GM12878 (cell line): ENCODE results near the gene PDLIM4. TPM values are rescaled to one million over a fixed set of nuclear protein-coding genes. Genes with fewer than 3 reads are reported as not detected.

ENCODE experiments used
- ATAC-seq: fragments of 200-7000 bp; cut with Tn5 transposase; 3 replicates; pipeline ENCODE4 v1.9.1; 2020; ENCODE audit warnings: mild to moderate bottlenecking, moderate library complexity
- BruUV-seq: library from RNA; stranded (reverse); fragments of 400-500 nt; replicated peaks from 2 replicates; lab custom pipeline; 2021; lab: Mats Ljungman, UMichigan
- CTCF ChIA-PET: fragments of 300-600 bp; sonication (Branson Sonifier 250); formaldehyde crosslinking; extraction: SDS; loops from one replicate; lab custom pipeline; 2021; ENCODE audit warnings: inconsistent platforms; lab: Yijun Ruan, JAX
- POLR2A ChIA-PET: fragments of 350-600 bp; formaldehyde crosslinking; extraction: SDS; loops from one replicate; lab custom pipeline; 2021; ENCODE audit warnings: inconsistent platforms; lab: Charles Lee
- RAD21 ChIA-PET: fragments of 300-600 bp; sonication (Branson Sonifier 250); formaldehyde crosslinking; loops from one replicate; lab custom pipeline; 2023; ENCODE audit warnings: antibody characterized with exemption; ENCODE audit not compliant: unreplicated experiment; lab: Charles Lee
- SMC1A ChIA-PET: fragments of 300-600 bp; sonication (Branson Sonifier 250); formaldehyde crosslinking; loops from one replicate; lab custom pipeline; 2023; ENCODE audit not compliant: unreplicated experiment, uncharacterized antibody; lab: Charles Lee
- DNase-seq: peaks from one replicate; pipeline ENCODE4 v3.0.0-alpha.2; 2011; ENCODE audit warnings: low read depth, low spot score
- FAIRE-seq: peaks from 3 replicates; lab custom pipeline; 2011; peaks lifted over from hg19 to GRCh38; lab: Jason Lieb, UNC
- H2AFZ ChIP-seq: 2 replicates; pipeline ENCODE4 v1.6.0; 2011; ENCODE audit warnings: low read depth, low read length, control low read depth; ENCODE audit not compliant: control insufficient read depth
- H3K27ac ChIP-seq: 2 replicates; pipeline ENCODE4 v1.5.1; 2011; ENCODE audit warnings: control low read depth; ENCODE audit not compliant: control insufficient read depth, insufficient read depth
- H3K27me3 ChIP-seq, 2 experiments: replicated peaks in 1 of 2; 2 replicates each; pipeline versions ENCODE4 v1.6.0 to v1.6.1; 2011; ENCODE audit warnings: low read length in 1 of 2; ENCODE audit not compliant: control insufficient read depth in 2 of 2, insufficient read depth in 2 of 2
- H3K36me3 ChIP-seq, 2 experiments: 2 replicates each; pipeline ENCODE4 v1.5.1; 2011; ENCODE audit warnings: low read length in 1 of 2; ENCODE audit not compliant: control insufficient read depth in 2 of 2, insufficient read depth in 2 of 2
- H3K4me1 ChIP-seq: 2 replicates; pipeline ENCODE4 v1.6.1; 2011; ENCODE audit warnings: mild to moderate bottlenecking, low read length, moderate library complexity, mixed read lengths; ENCODE audit not compliant: control insufficient read depth, insufficient read depth
- H3K4me2 ChIP-seq: 2 replicates; pipeline ENCODE4 v1.6.0; 2011; ENCODE audit warnings: control low read depth; ENCODE audit not compliant: control insufficient read depth, insufficient read depth
- H3K4me3 ChIP-seq: fragments of 200-600 bp; sonication (generic); 2 replicates; pipeline ENCODE4 v1.5.1; 2016
- H3K79me2 ChIP-seq: 2 replicates; pipeline ENCODE4 v1.6.0; 2011; ENCODE audit warnings: low read length; ENCODE audit not compliant: control insufficient read depth, insufficient read depth
- H3K9ac ChIP-seq: 2 replicates; pipeline ENCODE4 v1.8.0; 2011; ENCODE audit warnings: low read length, control low read depth, mixed read lengths; ENCODE audit not compliant: control insufficient read depth, insufficient read depth
- H3K9me3 ChIP-seq: replicated peaks from 3 replicates; pipeline ENCODE4 v1.5.1; 2011; ENCODE audit warnings: mild to moderate bottlenecking, low read length; ENCODE audit not compliant: control insufficient read depth, insufficient read depth
- H4K20me1 ChIP-seq: 2 replicates; pipeline ENCODE4 v1.6.0; 2011; ENCODE audit not compliant: control insufficient read depth, insufficient read depth
- CBX3 ChIP-seq: fragments of 200-600 bp; sonication (generic); IDR thresholded peaks from 2 replicates; pipeline ENCODE4 v1.6.1; 2016; ENCODE audit warnings: low read depth, borderline replicate concordance
- E4F1 ChIP-seq: fragments of 450-650 bp; IDR thresholded peaks from 2 replicates; pipeline ENCODE4 v1.6.1; 2018; ENCODE audit warnings: borderline replicate concordance, mild to moderate bottlenecking; ENCODE audit not compliant: partially characterized antibody
- ELK1 ChIP-seq: IDR thresholded peaks from 2 replicates; pipeline ENCODE4 v1.6.1; 2012; ENCODE audit warnings: low read depth, low read length, improper control_type of control experiment
- GABPA ChIP-seq: IDR thresholded peaks from 2 replicates; pipeline ENCODE4 v1.6.1; 2014; ENCODE audit warnings: antibody characterized with exemption, low read depth, mild to moderate bottlenecking, inconsistent platforms
- NR2C1 ChIP-seq: fragments of 450-650 bp; IDR thresholded peaks from 2 replicates; pipeline ENCODE4 v1.6.1; 2017; ENCODE audit warnings: antibody characterized with exemption, mild to moderate bottlenecking, moderate library complexity
- SMAD5 ChIP-seq: IDR thresholded peaks from 2 replicates; pipeline ENCODE4 v1.6.1; 2016; ENCODE audit warnings: antibody characterized with exemption, low read depth
- ZNF622 ChIP-seq: fragments of 450-650 bp; IDR thresholded peaks from 2 replicates; pipeline ENCODE4 v1.6.1; 2017; ENCODE audit warnings: mild to moderate bottlenecking, inconsistent platforms
- ZZZ3 ChIP-seq: IDR thresholded peaks from 2 replicates; pipeline ENCODE4 v1.6.1; 2011; ENCODE audit warnings: low read depth; ENCODE audit not compliant: control insufficient read depth, insufficient read length
- WGBS: methylation state at CpG from one replicate; pipeline ENCODE4 v1.1.6; 2016; ENCODE audit warnings: low lambda C conversion rate; ENCODE audit not compliant: insufficient replicate concordance, insufficient coverage; ENCODE audit errors: missing lambda C conversion rate; 5-methylcytosine and 5-hydroxymethylcytosine counted together
- in situ Hi-C: fragments of 300-500 bp; cut with MboI; formaldehyde crosslinking; loops from 9 replicates; pipeline ENCODE4 v1.14.3; 2018; ENCODE audit warnings: mixed read lengths
- intact Hi-C: fragments of 100-400 bp; cut with micrococcal nuclease; formaldehyde crosslinking; loops from one replicate; pipeline ENCODE4 v1.14.2; 2022; ENCODE audit not compliant: unreplicated experiment
- polyA plus RNA-seq, 11 experiments: library from polyadenylated mRNA; depleted of rRNA in 4 of 11; unstranded in 6 of 11; stranded (reverse) in 5 of 11; fragments of >200 nt; fragmentation: Nextera tagmentation in 4 of 11; fragmentation: Illumina TruSeq in 1 of 11; extraction: Ambion mirVana in 4 of 11; extraction: Trizol in 1 of 11; gene quantifications; 1 replicate in 1 of 11; 2 replicates in 10 of 11; pipeline versions ENCODE4 v1.2.1 to v1.2.3, GENCODE V29; 2011 to 2016; ENCODE audit warnings: inconsistent platforms in 2 of 11, missing spikeins in 2 of 11, low read depth in 1 of 11
- total RNA-seq, 4 experiments: library from RNA; depleted of rRNA in 3 of 4; stranded (reverse); fragments of >200 nt in 3 of 4; fragmentation: Illumina TruSeq in 1 of 4; extraction: Trizol in 1 of 4; gene quantifications; 2 replicates each; pipeline versions ENCODE4 v1.2.1 to v1.2.3, GENCODE V29; 2013 to 2021

PDLIM4 gene
- total and polyA plus RNA-seq, 10 of the 15 experiments (the other 5 are each of a cell fraction or from before 2014, with no cell fraction given): 0.13 to 1.7 (median 0.39) TPM; not detected in 3

- no peaks in the 10 kb centered on the region for H4K20me1 ChIP-seq
- no peaks in the 10 kb centered on the region for H3K27me3 ChIP-seq
- TF ChIP-seq ZZZ3 (no peak), SMAD5 (no peak), NR2C1 (no peak), CBX3 (no peak), E4F1 (no peak), GABPA (no peak), ZNF622 (no peak), ELK1 (no peak)
- H3K4me1 ChIP-seq: no peaks in the 10 kb centered on the region
- no peak overlapping the region for H3K9ac ChIP-seq
- H3K4me3 ChIP-seq: no peak overlapping the region
- 100% methylated on average over 1 of the region's 1 CpG for WGBS
- no TSS peak for BruUV-seq
- RAD21 ChIA-PET: interaction anchor here (0.6 to 3.8 kb wide), 23 partner anchors 9 to 264 kb away, joined by 3 to 42 read pairs (median 11); partner anchors contain the start of genes P4HA2, SLC22A4 and SLC22A5
- no peak for FAIRE-seq
- no peaks in the 10 kb centered on the region for H3K36me3 ChIP-seq
- POLR2A ChIA-PET: interaction anchor here (0.6 to 2.0 kb wide), 5 partner anchors 9 to 668 kb away, joined by 3 to 9 read pairs (median 4); partner anchors contain the start of gene P4HA2
- H3K9me3 ChIP-seq: no peaks in the 10 kb centered on the region
- intact Hi-C loops (loop anchor here (5.0 kb wide), 1 partner anchor 150 kb away; no protein-coding TSS in a partner anchor), in situ Hi-C loops (loop anchor here (10.0 kb wide), 1 partner anchor 268 kb away; no protein-coding TSS in a partner anchor)
- H3K27ac ChIP-seq: no peak overlapping the region
- CTCF ChIA-PET: interaction anchor here (0.6 to 5.9 kb wide), 38 partner anchors 11 to 1660 kb away, joined by 3 to 117 read pairs (median 13); partner anchors contain the start of genes P4HA2, PDLIM4, SLC22A4 and SLC22A5
- DNase-seq: no peak
- H3K4me2 ChIP-seq: no peak overlapping the region
- H3K79me2 ChIP-seq: no peaks in the 10 kb centered on the region
- H2AFZ ChIP-seq: no peak overlapping the region
- SMC1A ChIA-PET: interaction anchor here (0.6 to 5.3 kb wide), 26 partner anchors 9 to 582 kb away, joined by 3 to 38 read pairs (median 10); partner anchors contain the start of genes P4HA2, SLC22A4 and SLC22A5
- ATAC-seq: no peak; the same call in 2 of the 3 replicates
Measured at GRCh38 chr5:132237141-132237540, 20.4 kb upstream of the PDLIM4 start.
